ENCODE results near the gene CCL24.
"Not testable (repeated sequence)": the region's sequence is repeated elsewhere in the genome, so short reads cannot be mapped to it uniquely, and the experiment has no call there.

CCL24 gene

DNA sequence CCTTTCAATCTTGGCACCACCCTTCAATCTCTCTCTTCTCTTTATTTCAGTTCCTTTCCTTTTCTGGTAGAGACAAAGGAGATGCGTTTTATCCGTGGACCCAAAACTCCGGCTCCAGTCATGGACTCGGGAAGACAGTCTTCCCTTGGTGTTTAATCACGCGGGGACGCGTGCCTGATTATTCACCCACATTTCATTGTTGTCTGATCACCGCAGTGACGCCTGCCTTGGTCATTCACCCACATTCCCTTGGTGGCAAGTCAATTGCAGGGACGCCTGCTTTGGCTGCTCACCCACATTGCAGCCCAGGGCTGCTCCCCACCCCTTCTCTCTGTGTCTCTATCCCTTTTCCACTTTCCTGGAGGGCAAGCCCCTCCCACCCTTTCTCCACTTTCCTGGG is 34.1 kb downstream of the CCL24 start:
- H3K4me3 ChIP-seq (ENCODE audit: low read depth, low read length, poor library complexity, severe bottlenecking); H2AFZ ChIP-seq (ENCODE audit: low read length); H3K36me3 ChIP-seq (ENCODE audit: insufficient read depth, low read length); H3K9me2 ChIP-seq (ENCODE audit: low read depth, low read length); H3K79me2 ChIP-seq (ENCODE audit: insufficient read depth, low read length); H3K9me3 ChIP-seq (ENCODE audit: low read length); H3K4me1 ChIP-seq (ENCODE audit: insufficient read depth, low read length, severe bottlenecking); H3K4me2 ChIP-seq (ENCODE audit: low read length); H3K27me3 ChIP-seq (ENCODE audit: insufficient read depth, low read length); H3K9ac ChIP-seq (ENCODE audit: low read length); H3K27ac ChIP-seq (ENCODE audit: low read depth, low read length, poor library complexity, severe bottlenecking); H3F3A ChIP-seq (ENCODE audit: insufficient read depth, low read length); H4K20me1 ChIP-seq (ENCODE audit: insufficient read depth, low read length): not testable (repeated sequence)

DNA sequence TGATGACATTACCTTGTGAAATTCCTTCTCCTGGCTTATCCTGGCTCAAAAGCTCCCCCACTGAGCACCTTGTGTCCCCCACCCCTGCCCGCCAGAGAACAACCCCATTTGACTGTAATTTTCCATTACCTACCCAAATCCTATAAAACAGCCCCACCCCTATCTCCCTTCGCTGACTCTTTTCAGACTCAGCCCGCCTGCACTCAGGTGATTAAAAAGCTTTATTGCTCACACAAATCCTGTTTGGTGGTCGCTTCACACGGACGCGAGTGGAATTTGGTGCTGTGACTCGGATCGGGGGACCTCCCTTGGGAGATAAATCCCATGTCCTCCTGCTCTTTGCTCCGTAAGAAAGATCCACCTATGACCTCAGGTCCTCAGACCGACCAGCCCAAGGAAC is 34.6 kb downstream of the CCL24 start:
- not testable (repeated sequence) for H3F3A ChIP-seq (ENCODE audit: insufficient read depth, low read length); H3K36me3 ChIP-seq (ENCODE audit: insufficient read depth, low read length); H3K9me3 ChIP-seq (ENCODE audit: low read length); H3K9ac ChIP-seq (ENCODE audit: low read length); H4K20me1 ChIP-seq (ENCODE audit: insufficient read depth, low read length); H3K4me2 ChIP-seq (ENCODE audit: low read length); H2AFZ ChIP-seq (ENCODE audit: low read length); H3K79me2 ChIP-seq (ENCODE audit: insufficient read depth, low read length); H3K4me3 ChIP-seq (ENCODE audit: low read depth, low read length, poor library complexity, severe bottlenecking); H3K4me1 ChIP-seq (ENCODE audit: insufficient read depth, low read length, severe bottlenecking); H3K9me2 ChIP-seq (ENCODE audit: low read depth, low read length); H3K27ac ChIP-seq (ENCODE audit: low read depth, low read length, poor library complexity, severe bottlenecking); H3K27me3 ChIP-seq (ENCODE audit: insufficient read depth, low read length)

DNA sequence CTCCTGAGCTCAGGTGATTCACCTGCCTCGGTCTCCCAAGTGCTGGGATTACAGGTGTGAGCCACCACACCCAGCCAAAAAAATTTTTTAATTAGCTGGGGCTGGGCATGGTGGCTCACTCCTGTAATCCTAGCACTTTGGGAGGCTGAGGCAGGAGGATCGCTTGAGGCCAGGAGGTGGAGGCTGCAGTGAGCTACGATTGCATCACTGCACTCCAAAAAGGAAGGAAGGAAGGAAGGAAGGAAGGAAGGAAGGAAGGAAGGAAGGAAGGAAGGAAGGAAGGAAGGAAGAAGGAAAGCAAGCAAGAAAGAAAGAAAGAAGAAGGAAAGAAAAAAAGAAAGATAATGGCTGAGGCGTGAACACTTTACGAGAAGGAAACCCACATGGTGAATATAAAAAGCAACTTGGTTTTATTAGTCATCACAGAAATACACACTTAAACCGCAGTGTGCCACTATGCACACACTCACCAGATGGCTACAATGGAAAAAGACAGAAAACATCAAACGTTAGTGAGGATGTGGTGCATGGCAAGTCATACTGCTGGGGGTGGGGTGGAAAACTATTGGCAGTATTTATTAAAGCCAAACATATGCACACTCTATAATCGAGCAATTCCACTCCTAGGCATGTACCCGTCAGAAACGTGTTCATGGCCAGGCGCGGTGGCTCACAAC is 37.2 kb downstream of the CCL24 start:
- Histone ChIP-seq H3K27me3 (ENCODE audit: insufficient read depth, low read length) (0 out of 2 replicates have a peak, but pooled peaks cover 6% of the 10 kb centered on the region), H3K27ac (ENCODE audit: low read depth, low read length, poor library complexity, severe bottlenecking) (no peak overlapping the region), H3K4me2 (ENCODE audit: low read length) (no peak overlapping the region), H3F3A (ENCODE audit: insufficient read depth, low read length) (no peaks in the 10 kb centered on the region), H3K36me3 (ENCODE audit: insufficient read depth, low read length) (no peaks in the 10 kb centered on the region), H2AFZ (ENCODE audit: low read length) (no peak overlapping the region), H3K9me2 (ENCODE audit: low read depth, low read length) (no peaks in the 10 kb centered on the region), H3K9me3 (ENCODE audit: low read length) (no peaks in the 10 kb centered on the region), H4K20me1 (ENCODE audit: insufficient read depth, low read length) (no peaks in the 10 kb centered on the region), H3K4me3 (ENCODE audit: low read depth, low read length, poor library complexity, severe bottlenecking) (no peak overlapping the region), H3K4me1 (ENCODE audit: insufficient read depth, low read length, severe bottlenecking) (no peaks in the 10 kb centered on the region), H3K79me2 (ENCODE audit: insufficient read depth, low read length) (no peaks in the 10 kb centered on the region), H3K9ac (ENCODE audit: low read length) (no peak overlapping the region)
- TF ChIP-seq EZH2 (IDR thresholded peaks at IDR 0.05; ENCODE audit: borderline replicate concordance, low read length) = no peak
- TF ChIP-seq, protein P1, sequence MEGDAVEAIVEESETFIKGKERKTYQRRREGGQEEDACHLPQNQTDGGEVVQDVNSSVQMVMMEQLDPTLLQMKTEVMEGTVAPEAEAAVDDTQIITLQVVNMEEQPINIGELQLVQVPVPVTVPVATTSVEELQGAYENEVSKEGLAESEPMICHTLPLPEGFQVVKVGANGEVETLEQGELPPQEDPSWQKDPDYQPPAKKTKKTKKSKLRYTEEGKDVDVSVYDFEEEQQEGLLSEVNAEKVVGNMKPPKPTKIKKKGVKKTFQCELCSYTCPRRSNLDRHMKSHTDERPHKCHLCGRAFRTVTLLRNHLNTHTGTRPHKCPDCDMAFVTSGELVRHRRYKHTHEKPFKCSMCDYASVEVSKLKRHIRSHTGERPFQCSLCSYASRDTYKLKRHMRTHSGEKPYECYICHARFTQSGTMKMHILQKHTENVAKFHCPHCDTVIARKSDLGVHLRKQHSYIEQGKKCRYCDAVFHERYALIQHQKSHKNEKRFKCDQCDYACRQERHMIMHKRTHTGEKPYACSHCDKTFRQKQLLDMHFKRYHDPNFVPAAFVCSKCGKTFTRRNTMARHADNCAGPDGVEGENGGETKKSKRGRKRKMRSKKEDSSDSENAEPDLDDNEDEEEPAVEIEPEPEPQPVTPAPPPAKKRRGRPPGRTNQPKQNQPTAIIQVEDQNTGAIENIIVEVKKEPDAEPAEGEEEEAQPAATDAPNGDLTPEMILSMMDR (IDR thresholded peaks at IDR 0.05; ENCODE audit: low read length) = peak; percentile 15; the same call in 1 of the 2 replicates

DNA sequence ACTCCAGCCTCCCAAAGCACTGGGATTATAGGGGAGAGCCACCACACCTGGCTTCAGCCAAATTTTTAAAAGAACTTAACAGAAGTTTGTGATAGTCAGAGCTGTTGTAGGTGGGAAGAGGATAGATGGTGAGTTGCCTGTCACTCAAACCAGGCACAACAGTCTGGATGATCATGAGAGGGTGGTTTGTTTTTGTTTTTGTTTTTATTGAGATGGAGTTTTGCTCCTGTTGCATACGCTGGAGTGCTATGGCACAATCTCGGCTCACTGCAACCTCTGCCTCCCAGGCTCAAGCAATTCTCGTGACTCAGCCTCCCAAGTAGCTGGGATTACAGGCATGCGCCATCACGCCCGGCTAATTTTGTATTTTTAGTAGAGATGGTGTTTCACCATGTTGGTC is 39.6 kb downstream of the CCL24 start:
- not testable (repeated sequence) for H3K4me3 ChIP-seq (ENCODE audit: low read depth, low read length, poor library complexity, severe bottlenecking); H3K4me2 ChIP-seq (ENCODE audit: low read length)

More for the DNA sequence above, 39.6 kb downstream of the CCL24 start:
- not testable (repeated sequence) for H3K4me1 ChIP-seq (ENCODE audit: insufficient read depth, low read length, severe bottlenecking); H3K9me3 ChIP-seq (ENCODE audit: low read length); H3K36me3 ChIP-seq (ENCODE audit: insufficient read depth, low read length); H3K27me3 ChIP-seq (ENCODE audit: insufficient read depth, low read length); H3K9ac ChIP-seq (ENCODE audit: low read length); H3K9me2 ChIP-seq (ENCODE audit: low read depth, low read length); H3F3A ChIP-seq (ENCODE audit: insufficient read depth, low read length); H4K20me1 ChIP-seq (ENCODE audit: insufficient read depth, low read length); H3K79me2 ChIP-seq (ENCODE audit: insufficient read depth, low read length); H3K27ac ChIP-seq (ENCODE audit: low read depth, low read length, poor library complexity, severe bottlenecking); H2AFZ ChIP-seq (ENCODE audit: low read length)
